Neuron (in vitro differentiated cells): ENCODE measurements around the gene DCST2.
A peak's percentile ranks its signal among the peaks of the same experiment; 100 is the strongest.

Experiments used
- H2AFZ ChIP-seq: one replicate; pipeline ENCODE4 v1.6.1; 2013; ENCODE audit warnings: low read depth, mild to moderate bottlenecking, inconsistent platforms, low read length, moderate library complexity
- H3K27me3 ChIP-seq: one replicate; pipeline ENCODE4 v1.6.1; 2013; ENCODE audit warnings: low read length; ENCODE audit not compliant: insufficient read depth
- H3K36me3 ChIP-seq: one replicate; pipeline ENCODE4 v1.6.1; 2013; ENCODE audit warnings: low read length; ENCODE audit not compliant: insufficient read depth
- H3K4me1 ChIP-seq: one replicate; pipeline ENCODE4 v1.6.1; 2013; ENCODE audit warnings: low read length; ENCODE audit not compliant: insufficient read depth
- H3K4me3 ChIP-seq: 2 replicates; pipeline ENCODE4 v1.5.1; 2013; ENCODE audit warnings: mild to moderate bottlenecking, low read length, moderate library complexity
- H3K9me3 ChIP-seq: one replicate; pipeline ENCODE4 v1.6.1; 2013; ENCODE audit warnings: low read length

Gene DCST2

DNA sequence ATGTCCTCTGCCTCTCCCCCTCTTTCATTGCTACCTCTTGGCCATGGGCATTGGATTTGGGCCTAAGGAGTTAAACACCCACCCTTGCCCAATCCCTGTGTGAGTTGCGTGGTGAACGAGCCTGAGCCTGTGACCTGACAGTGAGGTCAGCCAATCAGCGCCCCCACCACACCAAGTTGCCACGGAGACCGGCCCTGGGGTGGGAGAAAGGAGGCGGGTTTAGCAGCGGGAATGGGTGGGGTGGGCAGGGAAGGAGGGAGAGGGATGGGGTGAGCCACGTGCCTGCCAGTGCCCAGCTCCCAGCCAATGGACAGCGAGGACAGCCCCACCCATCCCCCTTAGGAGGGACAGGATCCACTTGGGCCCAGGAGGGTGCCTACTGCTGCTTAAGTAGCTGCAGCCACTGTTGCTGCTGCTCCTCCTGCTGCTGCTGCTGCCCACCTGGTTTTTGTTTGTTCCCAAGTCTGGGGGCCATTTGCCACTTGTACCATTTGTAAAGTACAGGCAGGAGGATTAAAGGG, 21.5 kb downstream of the DCST2 start:
- H2AFZ ChIP-seq = no peak overlapping the region
- H3K9me3 ChIP-seq = no peaks in the 10 kb centered on the region
- peaks cover 11% of the 10 kb centered on the region for H3K4me1 ChIP-seq
- peaks cover 5% of the 10 kb centered on the region for H3K36me3 ChIP-seq
- H3K4me3 ChIP-seq = no peak overlapping the region
- no peaks in the 10 kb centered on the region for H3K27me3 ChIP-seq

DNA sequence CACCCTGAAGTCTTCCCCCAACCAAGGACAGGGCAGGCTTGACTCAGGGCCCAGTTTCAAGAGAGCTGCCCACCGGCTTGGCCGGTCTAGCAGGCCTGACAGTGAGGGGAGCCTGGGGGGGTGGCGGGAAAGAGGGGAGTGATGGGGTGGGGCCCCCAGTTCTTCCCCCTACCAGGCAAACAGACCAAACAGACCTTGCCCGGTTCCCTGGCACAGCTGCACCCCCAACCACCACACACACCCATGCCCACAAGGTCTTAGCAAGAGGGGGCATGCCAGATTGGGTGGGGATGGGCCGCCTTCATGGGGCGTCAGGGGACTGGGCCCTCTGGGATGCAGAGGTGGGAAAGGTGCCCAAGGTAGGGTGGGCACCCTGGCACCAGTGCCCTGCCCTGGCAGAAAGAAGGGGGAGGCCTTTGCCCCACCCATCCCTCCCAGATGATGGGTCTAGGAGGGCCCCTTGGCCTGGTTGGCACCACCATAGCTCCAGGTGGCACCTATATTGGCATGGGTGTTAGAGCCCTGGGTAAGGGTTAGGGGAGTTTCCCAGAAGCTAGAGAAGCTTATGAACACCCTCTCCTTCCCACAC, 22.1 kb downstream of the DCST2 start:
- Histone ChIP-seq H3K4me1 (peaks cover 11% of the 10 kb centered on the region), H3K4me3 (no peak overlapping the region), H2AFZ (no peak overlapping the region), H3K27me3 (no peaks in the 10 kb centered on the region), H3K36me3 (peaks cover 4% of the 10 kb centered on the region), H3K9me3 (no peaks in the 10 kb centered on the region)

DNA sequence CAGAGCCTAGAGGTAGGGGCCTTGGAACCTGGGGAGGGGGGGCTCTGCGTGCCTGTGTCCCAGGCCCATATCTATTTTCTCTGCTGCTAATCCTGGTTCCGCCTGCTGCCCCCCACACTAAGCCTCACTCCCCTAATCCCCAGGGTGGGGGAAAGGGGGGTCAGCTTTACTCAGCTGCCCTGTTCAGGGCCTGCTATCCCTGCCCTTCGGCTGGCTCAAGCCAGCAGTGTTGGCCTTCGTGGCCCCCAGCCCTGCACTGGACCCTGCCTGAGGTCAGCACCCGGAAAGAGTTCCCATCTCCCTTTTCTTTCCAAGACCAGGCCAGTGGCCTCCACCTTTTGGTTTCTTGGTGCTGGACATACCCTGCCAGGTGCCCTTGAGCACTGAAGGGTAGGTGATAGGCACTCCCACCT, 22.6 kb downstream of the DCST2 start:
- Histone ChIP-seq H3K27me3 (no peaks in the 10 kb centered on the region), H3K36me3 (no peaks in the 10 kb centered on the region), H3K9me3 (no peaks in the 10 kb centered on the region), H3K4me1 (peaks cover 11% of the 10 kb centered on the region), H3K4me3 (no peak overlapping the region), H2AFZ (no peak overlapping the region)

DNA sequence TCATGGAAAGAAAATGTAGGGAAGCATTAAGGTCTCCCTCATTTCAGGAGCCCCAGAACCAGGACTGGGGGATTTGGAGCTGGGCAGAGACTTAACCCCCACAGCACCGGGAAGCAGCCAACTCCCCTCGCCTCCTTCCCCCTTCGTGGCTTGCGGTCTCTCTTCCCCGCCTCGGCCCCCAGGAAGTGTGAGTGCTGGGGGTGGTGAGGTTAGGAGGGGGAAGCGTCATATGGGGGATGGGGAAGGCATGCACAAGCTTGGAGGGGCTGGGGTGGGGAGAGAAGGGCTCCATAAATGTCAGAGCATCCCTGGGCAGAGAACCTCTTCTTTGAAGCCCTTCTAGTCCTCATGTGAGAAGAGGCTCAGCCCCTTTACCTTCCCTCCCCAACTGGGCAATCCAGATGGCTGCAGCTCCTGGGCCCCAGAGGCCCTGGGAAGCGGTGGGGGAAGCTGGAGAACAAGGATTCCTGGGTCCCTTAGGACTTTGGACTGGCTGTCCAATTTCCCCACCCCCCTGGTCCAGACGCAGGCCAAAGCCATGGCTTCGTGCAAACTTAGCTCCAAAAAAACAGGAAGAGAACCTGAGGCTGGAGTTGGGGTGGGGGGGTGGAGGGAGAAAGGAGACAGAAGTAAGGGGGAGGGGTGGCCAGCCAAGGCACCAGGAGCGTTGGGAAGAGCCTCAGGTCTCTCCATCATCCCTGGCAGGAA, 23.2 kb downstream of the DCST2 start:
- H3K4me3 ChIP-seq = no peak overlapping the region
- H2AFZ ChIP-seq = no peak overlapping the region
- H3K4me1 ChIP-seq = peaks cover 11% of the 10 kb centered on the region
- no peaks in the 10 kb centered on the region for H3K9me3 ChIP-seq
- H3K27me3 ChIP-seq = no peaks in the 10 kb centered on the region
- no peaks in the 10 kb centered on the region for H3K36me3 ChIP-seq

GRCh38 chr1:155009742-155010141, 23.8 kb downstream of the DCST2 start:
- peaks cover 11% of the 10 kb centered on the region for H3K4me1 ChIP-seq
- no peaks in the 10 kb centered on the region for H3K27me3 ChIP-seq
- H3K4me3 ChIP-seq = no peak overlapping the region
- H3K9me3 ChIP-seq = no peaks in the 10 kb centered on the region
- no peaks in the 10 kb centered on the region for H3K36me3 ChIP-seq
- H2AFZ ChIP-seq = no peak overlapping the region

GRCh38 chr1:155009221-155009711, 24.3 kb downstream of the DCST2 start:
- Histone ChIP-seq H3K4me1 (peaks cover 15% of the 10 kb centered on the region), H3K36me3 (no peaks in the 10 kb centered on the region), H2AFZ (no peak overlapping the region), H3K4me3 (no peak overlapping the region), H3K27me3 (no peaks in the 10 kb centered on the region), H3K9me3 (no peaks in the 10 kb centered on the region)

DNA sequence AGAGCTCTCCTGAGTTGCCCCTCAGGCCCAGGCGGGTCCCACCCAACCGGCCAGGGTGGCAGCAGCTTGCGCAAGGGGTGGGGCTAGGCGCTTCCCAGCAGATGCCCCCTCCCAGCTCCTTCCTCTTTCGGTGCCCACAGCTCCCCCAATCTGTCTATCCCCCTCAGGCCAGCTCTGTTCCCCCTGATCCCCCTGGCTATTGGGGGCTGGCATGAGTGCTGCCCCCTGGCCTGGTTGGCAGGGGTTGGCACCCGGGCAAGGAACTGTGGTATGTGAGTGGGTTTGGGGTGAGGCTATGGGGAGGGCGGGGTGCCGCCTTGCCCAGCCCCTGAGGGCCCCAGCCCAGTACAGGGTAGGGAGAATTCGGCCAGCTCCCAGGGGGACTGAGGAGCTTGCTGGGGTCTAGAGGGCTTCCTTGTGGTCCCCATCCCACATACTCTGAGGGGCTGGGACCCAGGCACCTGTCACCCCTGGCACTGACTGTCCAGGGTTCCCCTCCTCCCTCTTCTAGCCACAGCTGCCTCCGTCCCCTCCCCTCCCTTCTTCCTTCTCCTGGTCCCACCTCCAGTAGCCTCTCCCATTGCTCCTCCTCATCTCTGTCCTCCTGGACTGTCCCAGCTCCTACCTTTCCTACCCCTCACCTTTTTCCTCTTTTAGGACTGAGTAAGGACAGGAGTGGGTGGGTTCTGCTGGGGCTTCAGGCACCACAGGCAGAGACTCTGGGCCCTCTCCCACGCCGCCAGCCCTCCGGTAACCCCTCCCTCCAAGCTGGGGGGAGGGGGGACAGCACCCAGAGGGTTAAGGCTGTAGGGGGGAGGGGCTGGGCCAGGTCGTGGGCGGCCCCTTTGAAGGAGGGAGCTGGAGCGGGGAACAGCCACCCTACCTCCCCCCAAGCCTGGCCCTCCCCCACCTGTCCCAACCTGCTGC, 25.3 kb downstream of the DCST2 start:
- H3K4me1 ChIP-seq = peaks cover 23% of the 10 kb centered on the region
- no peak overlapping the region for H3K4me3 ChIP-seq

GRCh38 chr1:155007251-155007828, 26.2 kb downstream of the DCST2 start:
- Histone ChIP-seq H3K36me3 (no peaks in the 10 kb centered on the region), H3K4me1 (peaks cover 25% of the 10 kb centered on the region), H3K9me3 (no peaks in the 10 kb centered on the region), H3K4me3 (no peak overlapping the region), H3K27me3 (no peaks in the 10 kb centered on the region), H2AFZ (no peak overlapping the region)

More for the DNA sequence above, 25.3 kb downstream of the DCST2 start:
- Histone ChIP-seq H3K9me3 (no peaks in the 10 kb centered on the region), H3K36me3 (no peaks in the 10 kb centered on the region), H2AFZ (no peak overlapping the region), H3K27me3 (no peaks in the 10 kb centered on the region)

DNA sequence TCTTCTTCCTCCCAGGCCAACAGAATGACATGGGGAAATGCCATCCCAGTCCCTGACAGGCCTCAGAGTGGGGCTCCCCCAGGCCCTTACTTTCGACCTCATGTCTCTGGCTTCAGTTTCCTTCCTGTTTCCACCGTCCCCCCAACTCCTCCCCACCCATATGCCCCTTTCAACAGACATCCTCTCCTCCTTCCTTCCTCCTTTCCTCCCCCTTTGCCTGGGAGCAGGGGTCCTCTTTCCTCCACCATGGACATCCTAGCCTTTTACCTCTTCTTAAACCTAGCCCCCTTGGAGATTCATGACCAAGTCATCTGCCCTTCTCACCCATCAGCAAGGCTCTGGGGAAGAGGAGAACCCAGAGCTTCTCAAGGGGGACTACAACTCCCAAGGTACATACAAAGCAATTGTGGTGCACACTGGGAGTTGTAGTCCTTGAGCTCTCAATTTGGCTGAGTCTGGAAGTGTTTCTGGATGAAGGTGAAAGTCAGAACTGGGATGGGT, 26.9 kb downstream of the DCST2 start:
- Histone ChIP-seq H2AFZ (no peak overlapping the region), H3K36me3 (no peaks in the 10 kb centered on the region), H3K4me1 (peaks cover 18% of the 10 kb centered on the region), H3K27me3 (no peaks in the 10 kb centered on the region), H3K4me3 (no peak overlapping the region), H3K9me3 (no peaks in the 10 kb centered on the region)

GRCh38 chr1:155005076-155006011, 28.2 kb downstream of the DCST2 start:
- H3K4me3 ChIP-seq = no peak overlapping the region
- no peaks in the 10 kb centered on the region for H3K36me3 ChIP-seq
- H2AFZ ChIP-seq = no peak overlapping the region
- H3K9me3 ChIP-seq = no peaks in the 10 kb centered on the region
- peaks cover 22% of the 10 kb centered on the region for H3K4me1 ChIP-seq
- no peaks in the 10 kb centered on the region for H3K27me3 ChIP-seq

GRCh38 chr1:155004352-155005075, 29.1 kb downstream of the DCST2 start:
- no peaks in the 10 kb centered on the region for H3K9me3 ChIP-seq
- H2AFZ ChIP-seq = peak overlapping the region; percentile 34
- H3K36me3 ChIP-seq = no peaks in the 10 kb centered on the region
- H3K27me3 ChIP-seq = no peaks in the 10 kb centered on the region
- H3K4me1 ChIP-seq = peaks cover 29% of the 10 kb centered on the region
- peak overlapping the region; percentile 59 for H3K4me3 ChIP-seq
